Cardiac muscle cell (in vitro differentiated cells and primary cell): Measurements from ENCODE around the gene ALDH16A1. TPM values are rescaled to one million over a fixed set of nuclear protein-coding genes. Genes with fewer than 3 reads are reported as not detected.

Experiments
- DNase-seq, 2 donors: peaks; one replicate each; pipeline versions ENCODE4 v3.0.0 to v3.0.0-alpha.2; 2010 to 2017; ENCODE audit warnings: low read depth in 1 of 2, low spot score in 1 of 2
- H3K27ac ChIP-seq: fragments of 200-600 bp; sonication (generic); 2 replicates; pipeline ENCODE4 v1.5.1; 2016
- H3K27me3 ChIP-seq: fragments of 200-600 bp; sonication (generic); 2 replicates; pipeline ENCODE4 v1.6.0; 2016; ENCODE audit warnings: control low read depth
- H3K36me3 ChIP-seq: fragments of 200-600 bp; sonication (generic); 2 replicates; pipeline ENCODE4 v1.5.1; 2016; ENCODE audit warnings: control low read depth
- H3K4me1 ChIP-seq: fragments of 200-600 bp; sonication (generic); 2 replicates; pipeline ENCODE4 v1.8.1; 2017; ENCODE audit warnings: low read depth, mild to moderate bottlenecking, mixed run types
- H3K4me3 ChIP-seq: fragments of 200-600 bp; sonication (generic); 2 replicates; pipeline ENCODE4 v1.5.1; 2016; ENCODE audit warnings: mild to moderate bottlenecking
- H3K9me3 ChIP-seq: fragments of 200-600 bp; sonication (generic); 2 replicates; pipeline ENCODE4 v1.5.1; 2017; ENCODE audit warnings: low read depth, mild to moderate bottlenecking, control low read depth
- CTCF ChIP-seq: IDR thresholded peaks from 2 replicates; pipeline ENCODE4 v1.5.1; 2012; ENCODE audit warnings: low read depth, mild to moderate bottlenecking, low read length
- polyA plus RNA-seq: library from polyadenylated mRNA; unstranded; fragments of >200 nt; fragmentation: Nextera tagmentation; extraction: Ambion mirVana; gene quantifications from 2 replicates; pipeline ENCODE4 v1.2.1, GENCODE V29; 2016
- total RNA-seq: library from RNA; depleted of rRNA; stranded (reverse); fragments of >200 nt; gene quantifications from 2 replicates; pipeline ENCODE4 v1.2.3, GENCODE V29; 2016

ALDH16A1 gene
- total and polyA plus RNA-seq, 2 experiments from 2014 or later = 37.3 to 46.4 TPM

- Histone ChIP-seq H3K4me1 (peaks cover 12% of the 10 kb centered on the region), H3K36me3 (peaks cover 38% of the 10 kb centered on the region), H3K4me3 (no peak overlapping the region), H3K9me3 (no peaks in the 10 kb centered on the region), H3K27ac (peak overlapping the region; percentile 85), H3K27me3 (no peaks in the 10 kb centered on the region)
- no peak for DNase-seq
- TF ChIP-seq CTCF = no peak
Measured at GRCh38 chr19:49490287-49491029, 37.4 kb downstream of the ALDH16A1 start.

GRCh38 chr19:49491030-49491803 is 38.2 kb downstream of the ALDH16A1 start:
- Histone ChIP-seq H3K36me3 (peaks cover 38% of the 10 kb centered on the region), H3K4me3 (no peak overlapping the region), H3K27me3 (no peaks in the 10 kb centered on the region), H3K27ac (peak overlapping the region; percentile 61), H3K4me1 (peaks cover 12% of the 10 kb centered on the region), H3K9me3 (no peaks in the 10 kb centered on the region)
- no peak for DNase-seq
- no peak for TF ChIP-seq CTCF

- H3K27me3 ChIP-seq = no peaks in the 10 kb centered on the region
- no peak for TF ChIP-seq CTCF
- peaks cover 38% of the 10 kb centered on the region for H3K36me3 ChIP-seq
- H3K9me3 ChIP-seq = no peaks in the 10 kb centered on the region
- H3K4me1 ChIP-seq = peaks cover 12% of the 10 kb centered on the region
- DNase-seq = no peak
- no peak overlapping the region for H3K4me3 ChIP-seq
- peak overlapping the region; percentile 61 for H3K27ac ChIP-seq
Measured at GRCh38 chr19:49491804-49492572, 39.0 kb downstream of the ALDH16A1 start.

GRCh38 chr19:49492573-49493405 is 39.8 kb downstream of the ALDH16A1 start:
- Histone ChIP-seq H3K4me3 (no peak overlapping the region), H3K9me3 (no peaks in the 10 kb centered on the region), H3K4me1 (peaks cover 20% of the 10 kb centered on the region), H3K27ac (peak overlapping the region; percentile 61), H3K36me3 (peaks cover 45% of the 10 kb centered on the region), H3K27me3 (no peaks in the 10 kb centered on the region)
- no peak for TF ChIP-seq CTCF
- no peak for DNase-seq

GRCh38 chr19:49496574-49497008 is 43.6 kb downstream of the ALDH16A1 start:
- Histone ChIP-seq H3K9me3 (no peaks in the 10 kb centered on the region), H3K27ac (peak overlapping the region; percentile 96), H3K27me3 (no peaks in the 10 kb centered on the region), H3K4me3 (peak overlapping the region; percentile 98), H3K36me3 (peaks cover 39% of the 10 kb centered on the region), H3K4me1 (peaks cover 10% of the 10 kb centered on the region)
- no peak for TF ChIP-seq CTCF
- no peak for DNase-seq
